Activated CD8-positive, alpha-beta memory T cell treated with anti-CD3 and anti-CD28 coated beads, Interleukin-2, amount 10 ng/mL, durations not matched to agents 7 days and 5 days (primary cell): ENCODE measurements around the gene NCAM1. TPM values are rescaled to one million over a fixed set of nuclear protein-coding genes. Genes with fewer than 3 reads are reported as not detected.
"Not testable (repeated sequence)": the region's sequence is repeated elsewhere in the genome, so short reads cannot be mapped to it uniquely, and the experiment has no call there.

Experiments
- ATAC-seq: fragments of 150-1000 bp; cut with Tn5 transposase; one replicate; pipeline ENCODE4 v1.10.0; 2021; ENCODE audit warnings: moderate library complexity
- CTCF ChIA-PET: fragments of 350-600 bp; sonication (Branson Sonifier 250); formaldehyde crosslinking; loops from one replicate; lab custom pipeline; 2021; ENCODE audit warnings: antibody characterized with exemption; lab: Charles Lee
- DNase-seq: peaks from one replicate; pipeline ENCODE4 v3.0.0-alpha.2; 2020
- H3K27ac Mint-ChIP-seq: one replicate; pipeline ENCODE4 v1.8.0; 2021; ENCODE audit warnings: mild to moderate bottlenecking, mixed read lengths
- H3K27me3 Mint-ChIP-seq: one replicate; pipeline ENCODE4 v1.8.0; 2021; ENCODE audit warnings: mixed read lengths
- H3K36me3 Mint-ChIP-seq: one replicate; pipeline ENCODE4 v1.8.0; 2021; ENCODE audit warnings: mild to moderate bottlenecking, mixed read lengths
- H3K4me1 Mint-ChIP-seq: one replicate; pipeline ENCODE4 v1.8.0; 2021; ENCODE audit warnings: mixed read lengths
- H3K4me3 Mint-ChIP-seq: one replicate; pipeline ENCODE4 v1.8.0; 2021; ENCODE audit warnings: mild to moderate bottlenecking, moderate library complexity, mixed read lengths
- H3K9me3 Mint-ChIP-seq: one replicate; pipeline ENCODE4 v1.8.0; 2022; ENCODE audit warnings: low read depth, mixed read lengths
- total RNA-seq, 2 experiments: library from RNA; stranded (reverse); gene quantifications; one replicate each; pipeline ENCODE4 v1.2.3, GENCODE V29; 2021

The NCAM1 gene
- total RNA-seq: 1 to 10 TPM; 1.8 to 4.1 TPM

DNA sequence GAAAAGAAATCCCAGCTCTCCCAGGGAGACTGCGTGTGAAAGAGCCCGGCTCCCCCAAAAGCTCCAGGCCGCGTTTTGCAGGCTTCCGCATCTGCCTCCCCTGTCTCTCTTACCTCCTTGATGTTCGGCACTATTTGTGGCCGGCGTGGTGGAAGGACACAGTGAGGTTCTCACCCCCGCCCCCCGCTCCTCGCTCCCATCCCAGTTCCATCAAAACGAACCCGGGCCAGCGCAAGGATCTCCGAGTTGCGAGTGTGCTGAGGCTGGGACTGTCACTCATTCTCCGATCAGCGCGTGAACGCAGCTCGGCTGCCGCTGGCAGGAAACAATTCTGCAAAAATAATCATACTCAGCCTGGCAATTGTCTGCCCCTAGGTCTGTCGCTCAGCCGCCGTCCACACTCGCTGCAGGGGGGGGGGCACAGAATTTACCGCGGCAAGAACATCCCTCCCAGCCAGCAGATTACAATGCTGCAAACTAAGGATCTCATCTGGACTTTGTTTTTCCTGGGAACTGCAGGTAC, at the start of gene NCAM1:
TSS of gene NCAM1 (plus strand) at position 275 of the 523 bp plus-strand sequence.
- Mint-ChIP-seq H3K4me1 (peaks cover 14% of the 10 kb centered on the region), H3K4me3 (peak within 1 kb of the TSS; percentile 69), H3K9me3 (no peaks in the 10 kb centered on the region), H3K27me3 (peaks cover 87% of the 10 kb centered on the region), H3K36me3 (peaks cover 1% of the 10 kb centered on the region), H3K27ac (no peak within 1 kb of the TSS)
- ATAC-seq (peak; percentile 71), DNase-seq (no peak)
- CTCF ChIA-PET: interaction anchor here (1.1 kb wide), 1 partner anchor 163 kb away, joined by 3 read pairs; no protein-coding TSS in a partner anchor

DNA sequence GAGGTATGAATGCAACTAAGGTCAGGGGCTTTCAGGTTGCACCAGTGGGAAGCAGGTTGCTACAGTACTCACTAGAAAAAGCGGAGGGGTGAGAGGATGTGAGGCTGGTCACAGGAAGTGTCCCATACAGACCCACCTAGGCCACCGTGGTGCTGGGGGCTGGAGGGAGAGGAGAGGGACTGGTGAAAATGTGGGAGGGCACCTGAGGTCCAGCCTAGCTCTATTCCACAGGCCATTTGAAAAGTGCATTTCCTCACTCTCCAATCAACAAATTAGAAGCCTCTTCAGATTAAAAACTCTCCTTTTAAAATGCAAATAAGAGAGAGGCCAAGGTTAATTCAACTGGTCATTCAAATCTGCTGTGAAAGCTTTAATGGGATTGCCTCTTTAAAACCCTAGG, 38.6 kb upstream of the NCAM1 start:
- no peaks in the 10 kb centered on the region for H3K9me3 Mint-ChIP-seq
- CTCF ChIA-PET: no interaction called here
- H3K27me3 Mint-ChIP-seq: peaks cover 35% of the 10 kb centered on the region
- H3K27ac Mint-ChIP-seq: no peak overlapping the region
- no peak for DNase-seq
- no peak overlapping the region for H3K4me3 Mint-ChIP-seq
- H3K36me3 Mint-ChIP-seq: no peaks in the 10 kb centered on the region
- no peaks in the 10 kb centered on the region for H3K4me1 Mint-ChIP-seq
- no peak for ATAC-seq

DNA sequence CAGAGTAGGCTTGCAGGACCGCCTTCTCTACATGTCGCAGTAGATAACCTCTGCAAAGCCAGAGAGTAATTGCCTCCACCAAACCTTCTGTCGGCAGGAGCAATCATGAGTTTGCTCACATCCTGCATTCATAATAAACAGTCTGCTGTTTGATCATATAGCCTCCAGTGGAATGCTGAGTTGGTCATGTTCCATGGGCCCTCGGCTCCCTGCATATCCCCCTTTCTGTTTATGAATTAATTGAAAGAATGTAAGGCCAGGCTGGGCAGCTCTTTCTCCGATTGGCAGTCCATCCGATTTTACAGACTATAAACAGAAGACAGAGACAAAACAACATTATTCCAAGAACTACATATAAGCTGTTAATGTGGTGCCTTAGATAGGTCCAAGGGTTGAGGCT, 36.4 kb upstream of the NCAM1 start:
- H3K27me3 Mint-ChIP-seq: peaks cover 28% of the 10 kb centered on the region
- DNase-seq, CTCF ChIA-PET, H3K9me3 Mint-ChIP-seq, H3K36me3 Mint-ChIP-seq, H3K4me3 Mint-ChIP-seq, H3K27ac Mint-ChIP-seq, ATAC-seq, H3K4me1 Mint-ChIP-seq: not testable (repeated sequence)

DNA sequence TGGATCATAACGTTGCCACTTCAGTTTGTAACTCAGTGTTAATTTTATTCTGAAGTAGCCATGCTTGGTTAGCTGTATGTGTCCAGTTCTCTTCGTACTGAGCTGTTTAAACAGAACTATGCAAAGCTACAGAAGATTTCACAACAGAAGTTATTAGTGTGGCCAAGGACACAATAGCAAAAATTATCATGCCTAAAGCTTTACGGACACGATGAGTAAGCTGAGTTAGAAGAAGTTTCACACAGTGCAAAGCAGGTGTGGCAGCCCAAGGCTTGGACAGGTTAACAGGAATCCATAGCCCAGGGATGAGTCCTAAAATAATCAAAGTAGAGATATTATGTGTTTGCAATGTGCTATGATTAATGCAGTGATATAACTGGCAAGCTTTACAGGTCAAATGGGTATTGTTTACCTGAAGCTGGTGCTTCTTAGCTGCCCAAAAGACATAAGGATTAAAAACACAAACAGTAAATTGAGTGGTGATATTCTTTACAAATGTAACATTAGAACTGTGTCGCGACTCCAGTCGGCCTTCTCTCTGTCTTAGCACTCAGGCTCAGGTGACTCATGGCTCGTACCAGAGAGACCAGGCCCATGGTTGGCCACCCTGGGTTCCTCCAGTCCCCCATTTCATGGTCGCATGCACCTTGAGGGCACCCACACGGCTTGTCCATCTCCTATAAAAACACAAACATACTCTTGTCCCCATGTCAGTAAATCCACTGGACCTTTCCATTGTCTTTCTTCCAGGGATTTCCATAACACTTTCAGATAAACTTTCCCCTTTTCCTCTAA, 35.5 kb upstream of the NCAM1 start:
- H3K27me3 Mint-ChIP-seq: peaks cover 25% of the 10 kb centered on the region
- no peaks in the 10 kb centered on the region for H3K4me1 Mint-ChIP-seq
- H3K4me3 Mint-ChIP-seq: no peak overlapping the region
- H3K9me3 Mint-ChIP-seq: no peaks in the 10 kb centered on the region
- no peak overlapping the region for H3K27ac Mint-ChIP-seq
- DNase-seq: no peak
- ATAC-seq: no peak
- CTCF ChIA-PET: no interaction called here
- no peaks in the 10 kb centered on the region for H3K36me3 Mint-ChIP-seq

DNA sequence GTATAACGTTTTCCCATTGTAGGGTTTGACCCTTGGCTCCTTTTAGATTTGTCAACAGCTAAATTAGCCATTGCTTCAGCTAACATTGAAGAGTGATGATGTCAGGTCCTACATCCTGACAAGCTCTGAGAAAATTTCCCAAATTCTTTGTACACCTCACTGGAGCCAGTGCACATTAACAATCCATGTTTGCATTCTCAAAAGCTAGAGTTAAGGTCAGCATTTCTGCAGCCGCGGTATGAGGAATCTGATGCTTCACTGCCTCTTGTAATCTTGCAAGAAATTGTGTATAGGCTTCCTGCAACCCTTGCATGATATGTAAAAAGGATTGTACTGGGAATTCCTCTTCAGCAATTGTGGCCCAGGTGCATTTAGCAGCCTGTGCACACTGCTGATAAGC, 33.1 kb upstream of the NCAM1 start:
- DNase-seq (no peak), ATAC-seq (no peak)
- no peaks in the 10 kb centered on the region for H3K9me3 Mint-ChIP-seq
- H3K4me3 Mint-ChIP-seq: no peak overlapping the region
- H3K27me3 Mint-ChIP-seq: peaks cover 25% of the 10 kb centered on the region
- CTCF ChIA-PET: no interaction called here
- H3K36me3 Mint-ChIP-seq: no peaks in the 10 kb centered on the region
- H3K4me1 Mint-ChIP-seq: no peaks in the 10 kb centered on the region
- H3K27ac Mint-ChIP-seq: no peak overlapping the region

DNA sequence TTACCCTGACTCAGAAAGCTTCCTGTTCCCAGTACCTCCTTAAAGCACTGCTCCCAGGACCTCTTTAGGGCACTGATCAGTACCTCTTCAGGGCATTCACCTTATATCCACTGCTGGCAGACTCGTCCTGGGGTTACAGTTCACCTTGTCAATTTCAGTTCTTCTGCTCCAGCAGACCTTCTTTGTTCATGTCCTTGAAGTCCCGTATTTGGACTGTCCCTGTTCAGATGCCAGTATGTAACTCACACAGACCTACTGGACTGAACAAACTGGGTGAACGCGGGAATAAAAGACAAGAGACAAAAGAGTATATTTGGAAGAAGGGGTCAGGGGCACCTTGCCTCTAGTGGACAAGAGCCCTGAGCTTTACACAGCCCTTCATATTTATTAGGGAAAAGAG, 31.8 kb upstream of the NCAM1 start:
- H3K27me3 Mint-ChIP-seq: peaks cover 28% of the 10 kb centered on the region
- no peak for DNase-seq
- H3K27ac Mint-ChIP-seq: no peak overlapping the region
- CTCF ChIA-PET: no interaction called here
- no peaks in the 10 kb centered on the region for H3K4me1 Mint-ChIP-seq
- H3K4me3 Mint-ChIP-seq: no peak overlapping the region
- no peaks in the 10 kb centered on the region for H3K36me3 Mint-ChIP-seq
- no peak for ATAC-seq
- no peaks in the 10 kb centered on the region for H3K9me3 Mint-ChIP-seq

DNA sequence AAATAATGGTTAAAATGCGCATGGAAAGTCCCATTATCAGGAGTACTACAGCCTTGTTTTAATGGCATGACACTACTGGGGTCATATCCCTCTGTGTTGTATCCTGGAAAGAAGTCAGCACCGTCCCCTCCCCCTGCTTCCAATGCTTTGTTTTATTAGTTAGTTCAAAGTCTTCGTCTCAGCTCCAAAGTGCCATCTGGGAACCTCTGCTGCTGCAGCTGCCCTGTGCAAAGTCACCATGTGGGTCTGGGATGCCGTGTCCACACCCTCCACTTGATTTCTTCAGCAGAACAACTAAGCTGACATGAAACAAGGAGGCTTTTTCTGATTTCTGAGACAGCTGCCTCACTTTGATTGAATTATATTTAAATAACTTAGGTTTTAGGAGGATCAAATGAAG, 29.5 kb upstream of the NCAM1 start:
- no peaks in the 10 kb centered on the region for H3K4me1 Mint-ChIP-seq
- no peak for ATAC-seq
- CTCF ChIA-PET: no interaction called here
- H3K9me3 Mint-ChIP-seq: no peaks in the 10 kb centered on the region
- peaks cover 29% of the 10 kb centered on the region for H3K27me3 Mint-ChIP-seq
- H3K36me3 Mint-ChIP-seq: no peaks in the 10 kb centered on the region
- no peak for DNase-seq
- no peak overlapping the region for H3K27ac Mint-ChIP-seq
- no peak overlapping the region for H3K4me3 Mint-ChIP-seq

DNA sequence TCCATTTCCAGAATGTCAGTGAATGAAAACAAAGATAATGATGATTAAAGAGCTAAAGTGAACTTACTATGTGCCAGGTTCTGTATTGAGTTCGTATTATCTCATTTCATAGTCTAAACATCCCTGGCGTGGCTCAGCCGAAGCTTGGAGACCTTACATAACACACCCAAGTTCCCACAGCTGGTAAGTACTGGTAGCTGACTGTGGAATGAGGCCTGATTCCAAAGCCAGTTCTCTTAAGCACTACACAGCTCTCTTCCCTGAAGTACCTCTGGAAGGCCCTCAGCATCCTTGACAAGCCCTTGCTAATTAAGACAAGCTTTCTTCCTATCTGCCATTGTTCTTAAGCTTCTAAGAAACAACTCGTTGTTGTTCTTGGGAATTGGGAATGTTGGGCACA, 28.6 kb upstream of the NCAM1 start:
- Mint-ChIP-seq H3K4me3 (no peak overlapping the region), H3K27ac (no peak overlapping the region), H3K9me3 (no peaks in the 10 kb centered on the region), H3K27me3 (peaks cover 26% of the 10 kb centered on the region), H3K36me3 (no peaks in the 10 kb centered on the region), H3K4me1 (no peaks in the 10 kb centered on the region)
- DNase-seq (no peak), ATAC-seq (no peak)
- CTCF ChIA-PET: no interaction called here

DNA sequence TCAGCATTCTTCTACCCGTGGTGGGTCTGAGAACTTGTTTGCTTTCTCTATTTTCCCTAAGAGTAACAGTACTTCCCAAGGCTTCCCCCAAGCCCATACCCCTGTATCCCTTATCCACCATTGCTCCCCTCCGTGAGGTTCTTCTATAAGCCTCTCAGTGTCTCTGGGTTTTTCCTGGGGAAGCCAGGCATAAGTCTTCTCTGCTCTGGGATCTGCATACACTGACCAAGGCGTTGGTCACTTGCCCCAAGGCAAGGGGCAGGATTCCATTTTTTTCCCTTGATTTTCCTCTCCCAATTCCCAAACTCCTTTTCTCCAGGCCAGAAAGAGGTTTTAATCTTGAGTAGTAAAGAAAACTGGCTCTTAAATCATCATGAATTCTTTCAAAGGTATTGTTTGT, 27.2 kb upstream of the NCAM1 start:
- CTCF ChIA-PET: no interaction called here
- Mint-ChIP-seq H3K27me3 (peaks cover 38% of the 10 kb centered on the region), H3K4me3 (no peak overlapping the region), H3K27ac (no peak overlapping the region), H3K4me1 (no peaks in the 10 kb centered on the region), H3K36me3 (no peaks in the 10 kb centered on the region), H3K9me3 (no peaks in the 10 kb centered on the region)
- DNase-seq (no peak), ATAC-seq (no peak)

DNA sequence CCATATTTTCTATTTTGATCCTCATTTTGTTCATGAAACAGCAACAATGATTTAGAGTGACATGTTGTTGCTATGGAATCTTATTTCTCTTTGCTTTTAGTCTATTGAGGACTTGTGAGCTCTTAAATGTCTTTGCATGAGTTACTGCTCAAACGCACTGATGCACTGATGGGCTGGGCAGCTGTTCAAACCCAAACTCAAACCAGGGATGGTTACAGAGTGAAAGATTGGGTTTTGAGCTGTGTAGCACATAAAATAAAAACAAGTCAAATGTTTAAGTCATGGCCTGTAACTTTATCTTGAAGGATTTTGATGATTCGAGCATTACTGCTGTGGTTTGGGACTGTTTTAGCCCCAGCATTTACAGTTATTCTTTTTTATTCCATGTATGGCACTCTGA, 20.1 kb upstream of the NCAM1 start:
- no peak for DNase-seq
- H3K27ac Mint-ChIP-seq: no peak overlapping the region
- ATAC-seq: no peak
- H3K9me3 Mint-ChIP-seq: no peaks in the 10 kb centered on the region
- H3K27me3 Mint-ChIP-seq: peaks cover 39% of the 10 kb centered on the region
- no peaks in the 10 kb centered on the region for H3K36me3 Mint-ChIP-seq
- H3K4me1 Mint-ChIP-seq: no peaks in the 10 kb centered on the region
- H3K4me3 Mint-ChIP-seq: no peak overlapping the region
- CTCF ChIA-PET: no interaction called here

DNA sequence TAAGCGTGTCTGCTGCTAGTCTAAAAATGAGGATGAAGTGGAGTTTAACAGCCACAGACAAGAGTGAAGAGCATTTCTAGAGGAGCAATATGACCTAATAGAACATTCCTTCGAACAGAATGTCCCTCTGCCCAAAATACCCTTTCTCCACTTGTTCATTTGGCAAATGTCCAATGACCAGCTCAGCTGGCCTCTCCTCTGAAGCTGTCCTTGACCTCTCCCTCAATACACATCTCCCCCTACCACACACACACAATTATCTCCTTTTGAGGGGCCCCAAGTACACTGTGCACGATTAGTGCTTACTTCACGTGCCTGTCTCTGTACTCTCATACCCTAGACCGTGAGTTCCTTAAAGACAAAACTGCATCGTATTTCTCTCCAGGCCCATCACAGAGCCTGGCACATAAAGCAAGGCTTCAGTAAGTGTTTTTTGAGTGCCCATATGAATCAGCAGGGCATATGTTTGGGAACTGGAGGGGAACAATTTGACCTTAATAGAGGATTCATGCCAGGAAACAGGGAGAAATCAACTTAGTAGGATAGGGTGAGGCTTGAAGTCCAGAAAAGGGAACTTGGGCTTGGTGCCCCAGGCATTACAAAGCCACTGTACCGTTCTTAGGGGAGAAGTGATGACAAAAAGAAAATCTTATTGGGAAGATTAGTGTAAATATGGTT, 18.1 kb upstream of the NCAM1 start:
- Mint-ChIP-seq H3K9me3 (no peaks in the 10 kb centered on the region), H3K4me3 (no peak overlapping the region), H3K27me3 (peaks cover 49% of the 10 kb centered on the region), H3K4me1 (no peaks in the 10 kb centered on the region), H3K27ac (no peak overlapping the region), H3K36me3 (no peaks in the 10 kb centered on the region)
- CTCF ChIA-PET: no interaction called here
- ATAC-seq (no peak), DNase-seq (no peak)

DNA sequence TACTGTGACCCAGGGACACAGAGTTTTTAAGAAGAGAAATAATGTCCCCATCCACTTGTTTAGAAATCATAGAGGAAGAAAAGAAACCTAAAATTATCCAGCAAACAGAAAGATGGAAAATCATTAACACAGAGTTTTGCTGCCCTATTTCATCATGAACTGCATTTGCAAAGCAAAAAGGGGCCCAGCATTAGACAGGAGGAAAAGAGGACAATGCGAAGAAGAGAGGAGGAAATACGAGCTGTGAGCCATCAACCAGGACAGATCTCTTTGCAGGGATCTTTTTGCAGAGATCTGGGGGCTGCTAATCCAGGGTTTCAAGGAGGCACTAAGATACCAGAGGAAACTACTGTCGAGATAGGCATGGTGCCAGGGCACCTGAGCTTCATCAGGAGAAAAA, 14.4 kb upstream of the NCAM1 start:
- Mint-ChIP-seq H3K4me3 (no peak overlapping the region), H3K4me1 (no peaks in the 10 kb centered on the region), H3K27ac (no peak overlapping the region), H3K27me3 (peaks cover 42% of the 10 kb centered on the region), H3K36me3 (no peaks in the 10 kb centered on the region), H3K9me3 (no peaks in the 10 kb centered on the region)
- no peak for ATAC-seq
- DNase-seq: no peak
- CTCF ChIA-PET: no interaction called here

DNA sequence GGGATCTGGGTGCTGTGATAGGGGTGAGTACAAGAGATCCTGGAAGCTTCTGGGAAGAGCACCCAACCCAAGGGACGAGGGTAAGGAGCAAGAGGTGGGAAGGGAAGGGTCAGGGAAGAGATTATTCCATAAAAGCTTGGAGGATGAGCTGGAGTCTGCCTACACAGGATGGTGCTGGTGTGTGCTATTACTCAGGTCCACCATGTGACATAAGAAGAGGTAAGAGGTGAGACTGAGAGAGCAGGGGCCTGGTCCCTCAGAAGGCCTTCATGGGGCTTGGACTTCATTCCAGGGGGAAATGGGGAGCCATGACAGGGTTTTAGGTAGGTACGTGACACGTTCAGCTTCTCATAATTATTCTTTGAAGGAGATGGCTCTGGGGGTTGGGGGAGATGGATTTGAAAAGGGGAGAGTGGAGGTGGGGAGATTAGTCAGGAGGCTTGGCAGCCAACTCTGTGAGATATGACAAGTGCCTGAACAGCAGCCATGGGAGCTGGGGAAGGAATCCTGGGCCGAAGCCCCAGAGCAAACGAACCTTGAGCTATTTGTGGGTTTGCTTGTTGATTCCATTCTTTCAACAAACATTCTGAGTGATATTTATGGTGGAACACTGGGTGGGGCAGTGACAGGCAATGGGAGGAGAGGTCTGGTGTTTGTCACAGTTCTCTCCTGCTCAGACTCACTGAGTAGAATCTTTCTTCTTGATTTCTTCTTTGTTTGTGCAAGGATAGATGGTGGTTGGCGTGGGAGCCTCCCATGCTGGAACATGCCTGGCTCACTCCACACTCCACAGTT, 11.2 kb upstream of the NCAM1 start:
- Mint-ChIP-seq H3K27me3 (peaks cover 36% of the 10 kb centered on the region), H3K4me1 (no peaks in the 10 kb centered on the region), H3K4me3 (no peak overlapping the region), H3K9me3 (no peaks in the 10 kb centered on the region), H3K36me3 (no peaks in the 10 kb centered on the region), H3K27ac (no peak overlapping the region)
- CTCF ChIA-PET: no interaction called here
- ATAC-seq (no peak), DNase-seq (no peak)
